Inflammatory macrophage treated with lipopolysaccharide for 4 hours (primary cell): Measurements from ENCODE around the gene TRABD2B.

Experiments
- DNase-seq: peaks from one replicate; pipeline ENCODE4 v3.0.0-alpha.2; 2020

The TRABD2B gene

GRCh38 chr1:48019714-48020315, 22.6 kb upstream of the TRABD2B start:
- DNase-seq, result no peak

GRCh38 chr1:48018799-48019198, 21.6 kb upstream of the TRABD2B start:
- no peak for DNase-seq

- no peak for DNase-seq
These were observed 20.5 kb upstream of the TRABD2B start for GRCh38 chr1:48017716-48018115.

- no peak for DNase-seq
These were observed 19.3 kb upstream of the TRABD2B start for GRCh38 chr1:48016515-48016914.

GRCh38 chr1:48013270-48013669, 16.1 kb upstream of the TRABD2B start:
- no peak for DNase-seq

- no peak for DNase-seq
These were observed 9.9 kb upstream of the TRABD2B start for GRCh38 chr1:48007047-48007446.

GRCh38 chr1:48006264-48006663, 9.1 kb upstream of the TRABD2B start:
- peak; percentile 24 for DNase-seq

GRCh38 chr1:48005253-48006117, 8.3 kb upstream of the TRABD2B start:
- DNase-seq, result no peak

- DNase-seq, result no peak
These were observed 6.8 kb upstream of the TRABD2B start for GRCh38 chr1:48003741-48004531.

GRCh38 chr1:48002142-48002541, 5.0 kb upstream of the TRABD2B start:
- DNase-seq, result no peak

GRCh38 chr1:48001696-48002095, 4.5 kb upstream of the TRABD2B start:
- DNase-seq, result no peak

GRCh38 chr1:48000883-48001282, 3.7 kb upstream of the TRABD2B start:
- no peak for DNase-seq

GRCh38 chr1:47999097-47999496, 1.9 kb upstream of the TRABD2B start:
- DNase-seq, result no peak

GRCh38 chr1:47998396-47998990, 1.3 kb upstream of the TRABD2B start:
- DNase-seq, result no peak

GRCh38 chr1:47996406-47997226, 569 bp downstream of the TRABD2B start:
- DNase-seq, result no peak

- no peak for DNase-seq
These were observed 1.2 kb downstream of the TRABD2B start for GRCh38 chr1:47996060-47996405.

- no peak for DNase-seq
These were observed 1.7 kb downstream of the TRABD2B start for GRCh38 chr1:47995306-47996050.

- no peak for DNase-seq
These were observed 3.1 kb downstream of the TRABD2B start for GRCh38 chr1:47993881-47994625.

GRCh38 chr1:47993416-47993740, 3.8 kb downstream of the TRABD2B start:
- DNase-seq, result no peak

GRCh38 chr1:47992720-47993415, 4.3 kb downstream of the TRABD2B start:
- no peak for DNase-seq
